CD4-positive, alpha-beta T cell treated with Interferon gamma for 1 hour (primary cell): Measurements from ENCODE around the gene OSBPL6.
"Not testable (repeated sequence)": the region's sequence is repeated elsewhere in the genome, so short reads cannot be mapped to it uniquely, and the experiment has no call there.

Source experiments
- DNase-seq: peaks from one replicate; pipeline ENCODE4 v3.0.0-alpha.2; 2020

OSBPL6 gene

DNA sequence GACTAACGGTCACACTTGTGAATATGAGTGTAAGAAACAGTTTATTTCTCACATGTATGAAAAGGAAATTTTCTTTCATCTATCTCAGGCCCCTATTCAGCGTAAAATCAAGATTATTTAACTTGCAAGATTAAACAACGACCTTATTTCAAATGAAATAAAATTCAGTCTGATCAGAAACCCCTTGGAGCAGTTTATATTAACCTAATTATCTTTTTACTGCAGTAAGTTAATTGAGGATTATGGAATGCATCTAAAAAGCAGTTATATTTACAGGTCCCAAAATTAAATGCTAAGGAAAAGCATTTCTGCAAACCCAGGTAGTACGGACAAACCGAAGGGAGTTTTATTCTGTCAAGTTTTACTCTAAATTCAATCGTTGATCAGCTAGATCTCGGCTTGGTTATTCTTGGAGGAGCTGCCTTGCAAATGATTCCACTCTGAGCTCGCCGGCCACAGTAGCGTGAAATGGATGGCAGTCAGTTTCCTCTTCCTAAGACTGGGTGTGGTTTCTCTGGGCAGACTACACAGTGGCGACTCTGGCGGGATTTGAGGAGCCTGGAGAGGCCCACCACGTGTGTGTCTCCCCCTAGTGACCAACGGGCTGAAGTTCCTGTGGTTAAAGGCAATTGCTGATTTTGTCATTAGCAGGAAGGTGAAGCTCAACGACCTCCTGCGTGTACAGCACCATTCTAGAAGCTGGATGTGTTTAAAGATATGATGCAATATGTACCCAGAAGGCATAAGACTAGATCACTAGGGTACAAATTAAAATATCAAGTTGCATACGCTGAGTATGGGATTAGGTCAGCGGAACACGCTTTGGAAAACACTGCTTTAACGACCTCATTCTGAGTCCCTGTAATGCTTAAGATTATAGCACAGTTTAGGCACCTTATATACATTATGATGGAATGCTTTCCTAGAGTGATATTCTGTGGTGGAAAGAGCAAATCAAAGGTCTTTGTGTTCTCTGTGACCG lies 220.2 kb downstream of the OSBPL6 start:
- peak; percentile 81 for DNase-seq

GRCh38 chr2:178415979-178416378 lies 221.7 kb downstream of the OSBPL6 start:
- no peak for DNase-seq

DNA sequence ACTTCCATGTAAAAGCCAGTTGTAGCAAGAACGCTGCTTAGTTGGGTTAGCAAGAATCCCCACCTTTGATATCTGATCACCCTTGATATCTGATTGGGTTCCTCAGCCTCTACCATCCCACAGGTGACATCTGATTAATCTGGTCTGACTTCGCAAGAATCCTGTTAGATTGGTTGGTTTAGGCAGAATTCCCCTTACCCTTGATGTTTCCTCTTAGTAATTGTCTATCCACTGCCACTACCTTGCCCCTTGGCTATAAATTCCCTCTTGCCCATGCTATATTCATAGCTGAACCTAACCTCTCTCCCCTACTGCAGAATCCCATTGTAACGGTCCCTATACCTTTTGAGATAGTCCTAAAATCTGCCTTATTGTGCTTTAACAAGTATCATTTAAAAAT lies 223.6 kb downstream of the OSBPL6 start:
- no peak for DNase-seq

DNA sequence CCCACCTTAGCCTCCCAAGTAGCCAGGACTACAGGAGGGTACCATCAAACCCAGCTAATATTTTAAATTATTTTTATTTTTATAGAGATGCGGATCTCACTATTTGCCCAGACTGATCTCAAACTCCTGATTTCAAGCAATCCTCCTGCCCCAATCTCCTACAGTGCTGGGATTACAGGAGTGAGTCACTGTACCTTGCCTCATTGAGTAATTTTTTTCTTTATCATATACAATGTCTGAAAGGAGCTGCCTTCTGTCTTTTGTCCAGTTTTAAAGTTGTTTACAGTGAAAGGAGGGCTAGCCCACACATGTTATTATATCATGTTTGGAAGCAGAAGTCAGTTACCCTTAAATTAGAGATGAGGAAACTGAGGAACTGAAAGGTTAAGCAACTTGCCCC lies 224.1 kb downstream of the OSBPL6 start:
- DNase-seq, result no peak

- DNase-seq, result no peak
These were observed 224.8 kb downstream of the OSBPL6 start for GRCh38 chr2:178419123-178419522.

DNA sequence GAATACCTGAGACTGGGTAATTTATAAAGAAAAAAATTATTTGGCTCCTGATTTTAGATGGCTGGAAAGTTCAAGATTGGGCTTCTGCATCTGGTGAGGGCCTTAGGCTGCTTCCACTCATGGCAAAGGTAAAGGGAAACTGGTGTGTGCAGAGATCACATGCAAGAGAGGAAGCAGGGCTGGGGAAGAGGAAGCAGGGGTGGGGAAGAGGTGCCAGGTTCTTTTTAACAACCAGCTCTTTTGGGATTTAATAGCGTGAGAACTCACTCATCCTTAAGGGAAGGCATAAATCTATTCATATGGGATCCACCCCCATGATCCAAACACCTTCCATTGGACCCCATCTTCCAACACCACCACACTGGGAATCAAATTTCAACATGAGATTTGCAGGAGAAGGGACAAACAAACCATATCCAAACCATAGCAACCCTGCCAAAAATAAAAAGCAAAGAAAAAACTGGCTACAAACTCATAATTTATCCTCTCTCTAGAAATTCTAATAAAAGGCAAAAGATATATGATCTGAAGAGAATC lies 226.2 kb downstream of the OSBPL6 start:
- DNase-seq, result no peak

DNA sequence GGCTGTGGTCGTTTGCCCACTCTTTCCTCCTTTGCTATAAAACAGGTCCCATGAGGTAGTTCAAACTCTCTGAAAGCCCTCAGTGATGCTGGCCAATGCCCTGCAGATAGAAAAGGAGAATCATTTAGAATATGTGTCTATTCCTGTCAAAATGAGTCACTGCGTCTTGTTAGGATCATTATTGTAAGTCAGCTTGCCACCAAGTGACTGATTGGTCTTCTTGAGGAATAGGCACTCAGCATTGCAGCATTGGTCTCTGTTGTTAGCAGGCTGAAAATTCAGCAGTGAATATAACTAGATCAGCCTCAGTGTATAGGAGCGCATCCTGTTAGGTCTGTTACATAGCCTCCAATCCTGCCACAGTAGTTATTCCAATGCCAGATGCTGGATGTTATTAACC lies 227.8 kb downstream of the OSBPL6 start:
- no peak for DNase-seq

- not testable (repeated sequence) for DNase-seq
These were observed 229.4 kb downstream of the OSBPL6 start for GRCh38 chr2:178423746-178424145.

DNA sequence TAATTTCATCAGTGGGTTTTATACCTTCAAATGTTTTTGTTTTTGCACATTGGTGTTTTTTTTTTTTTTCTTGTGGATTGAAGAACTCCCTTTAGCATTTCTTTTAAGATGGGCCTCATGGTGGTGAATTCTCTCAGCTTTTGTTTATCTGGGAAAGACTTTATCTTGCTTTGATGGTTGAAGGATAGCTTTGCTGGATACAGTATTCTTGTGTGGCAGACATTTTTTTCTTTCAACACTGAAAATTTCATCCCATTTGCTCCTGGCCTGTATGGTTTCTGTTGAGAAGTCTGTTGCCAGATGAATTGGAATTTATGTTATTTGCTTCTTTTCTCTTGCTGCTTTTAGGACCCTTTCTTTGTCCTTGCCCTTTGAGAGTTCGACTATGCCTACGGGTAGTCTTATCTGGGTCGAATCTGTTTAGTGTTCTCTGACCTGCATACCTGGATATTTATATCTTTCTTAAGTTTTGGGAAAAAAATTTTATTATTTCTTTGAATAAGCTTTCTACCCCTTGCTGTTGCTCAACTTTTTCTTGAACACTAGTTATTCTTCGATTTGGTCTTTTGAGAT lies 231.0 kb downstream of the OSBPL6 start:
- DNase-seq, result no peak

- no peak for DNase-seq
These were observed 232.1 kb downstream of the OSBPL6 start for GRCh38 chr2:178426388-178426787.

- DNase-seq, result no peak
These were observed 233.1 kb downstream of the OSBPL6 start for GRCh38 chr2:178427458-178427857.

- DNase-seq, result no peak
These were observed 234.1 kb downstream of the OSBPL6 start for GRCh38 chr2:178428396-178428806.

DNA sequence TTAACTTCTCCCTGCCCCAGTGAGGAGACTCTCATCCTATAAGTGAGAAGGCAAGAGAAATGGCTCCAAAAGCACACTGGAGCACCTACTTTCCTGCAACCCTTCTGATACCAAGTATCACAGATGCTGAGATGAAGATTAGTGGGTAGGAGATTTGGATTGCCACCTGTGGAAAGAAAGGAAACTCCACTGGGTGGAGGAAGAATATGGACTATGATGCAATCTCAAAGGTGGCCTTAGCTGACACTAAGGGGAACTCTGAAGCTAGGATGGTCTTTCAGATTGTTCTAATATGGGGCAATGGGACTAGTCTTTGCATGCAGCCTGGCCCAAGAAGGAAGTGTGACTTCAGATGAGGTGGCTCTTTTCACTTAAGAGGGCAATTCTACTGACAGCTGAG lies 235.0 kb downstream of the OSBPL6 start:
- no peak for DNase-seq

DNA sequence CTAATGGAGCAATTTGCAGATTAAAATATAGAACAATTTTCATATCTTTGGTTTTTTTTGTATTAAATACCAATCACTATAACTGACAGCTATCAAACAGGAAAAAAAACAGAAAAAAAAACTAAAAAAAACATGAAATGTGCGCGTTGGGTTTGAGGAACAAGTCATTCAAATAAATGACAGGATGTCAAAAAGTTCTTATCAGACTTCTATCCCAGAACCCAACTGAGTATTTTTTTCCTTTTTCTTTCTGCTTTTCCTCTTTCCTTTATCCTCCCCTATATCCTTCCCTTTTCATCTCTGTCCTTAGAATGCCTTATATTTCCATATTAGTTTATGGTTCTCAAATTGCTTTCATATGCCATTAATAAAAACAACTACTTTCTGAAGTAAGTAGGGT lies 242.3 kb downstream of the OSBPL6 start:
- DNase-seq, result no peak

- DNase-seq, result no peak
These were observed 247.1 kb downstream of the OSBPL6 start for GRCh38 chr2:178441426-178441825.

DNA sequence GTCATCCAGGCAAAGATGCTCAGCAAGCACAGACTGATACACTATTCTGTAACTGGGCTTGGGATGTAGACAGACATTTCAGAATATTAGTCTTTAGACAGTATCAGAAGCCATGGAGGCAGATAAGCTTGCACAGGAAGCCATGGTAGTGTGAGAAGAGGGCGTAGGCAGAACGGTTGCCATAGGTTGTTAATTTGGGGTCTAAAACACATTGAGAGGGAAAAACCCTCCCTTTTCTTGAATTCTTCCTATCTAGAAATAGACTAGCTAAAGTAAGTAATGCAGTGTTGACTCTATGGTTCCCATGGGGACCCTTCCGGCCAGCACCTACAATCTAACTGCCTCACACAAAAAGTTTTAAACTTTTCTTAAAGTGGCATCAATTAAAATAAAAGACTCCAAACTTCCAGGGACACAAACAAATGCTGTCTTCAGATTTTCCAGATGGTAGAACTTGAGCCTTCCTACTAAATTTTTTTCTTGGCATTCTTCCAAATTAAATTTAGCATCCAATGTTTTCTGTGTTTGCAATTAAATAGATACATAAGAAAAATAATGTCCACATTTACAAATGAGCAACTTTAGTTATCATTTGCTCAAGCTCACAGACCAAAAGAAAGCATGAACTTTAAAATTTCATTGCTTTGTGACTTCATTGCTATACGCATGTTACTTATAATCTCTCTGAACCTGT lies 254.8 kb downstream of the OSBPL6 start:
- DNase-seq, result no peak

GRCh38 chr2:178449700-178450523 lies 255.6 kb downstream of the OSBPL6 start:
- no peak for DNase-seq

GRCh38 chr2:178450524-178450773 lies 256.1 kb downstream of the OSBPL6 start:
- DNase-seq, result peak; percentile 76

DNA sequence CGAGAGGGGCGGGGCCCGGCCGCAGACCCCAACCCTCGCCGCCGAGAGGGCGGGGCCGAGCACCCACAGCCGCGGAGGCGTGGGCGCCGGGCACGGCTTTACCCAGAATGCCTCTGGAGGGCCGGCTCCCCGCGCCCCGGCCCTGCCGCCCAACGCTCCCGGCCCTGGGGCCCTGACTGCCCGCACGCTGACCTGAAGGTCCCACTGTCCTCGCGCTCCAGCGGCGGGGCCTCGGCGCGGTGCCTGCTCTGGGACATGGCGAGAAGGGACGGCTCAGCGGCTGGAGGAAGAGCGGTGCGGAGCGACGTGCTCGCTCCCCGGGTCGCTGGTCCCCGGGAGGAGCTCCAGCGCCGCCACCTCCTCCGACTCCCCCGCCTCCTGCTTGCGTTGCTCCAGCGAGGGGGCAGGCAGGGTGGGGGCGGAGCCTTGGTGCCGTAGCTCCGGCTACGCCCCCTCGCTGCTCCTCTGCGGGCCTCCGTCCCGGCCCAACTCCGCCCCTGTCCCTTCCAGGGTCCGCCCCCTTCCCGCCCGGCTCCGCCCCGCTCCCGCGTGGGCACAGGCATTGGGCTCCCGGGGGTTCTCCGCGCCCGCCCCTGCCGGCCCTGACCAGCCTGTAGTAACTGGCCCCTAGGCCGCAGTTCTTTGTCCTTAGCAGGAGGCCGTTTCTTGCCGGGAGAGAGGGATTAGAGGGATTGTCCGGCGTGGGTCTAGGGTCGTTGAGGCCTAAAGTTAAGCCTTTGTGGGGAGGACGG lies 256.6 kb downstream of the OSBPL6 start, which contains the start of the genes PJVK and PRKRA:
Gene PJVK (plus strand): TSS at position 605 of the 752 bp plus-strand sequence. CDS start 2,032 bp downstream, outside the sequence.
Gene PRKRA (minus strand): TSS at position 402 of the 752 bp plus-strand sequence. CDS start 145 bp downstream, at position 257.
- peak; percentile 95 for DNase-seq

DNA sequence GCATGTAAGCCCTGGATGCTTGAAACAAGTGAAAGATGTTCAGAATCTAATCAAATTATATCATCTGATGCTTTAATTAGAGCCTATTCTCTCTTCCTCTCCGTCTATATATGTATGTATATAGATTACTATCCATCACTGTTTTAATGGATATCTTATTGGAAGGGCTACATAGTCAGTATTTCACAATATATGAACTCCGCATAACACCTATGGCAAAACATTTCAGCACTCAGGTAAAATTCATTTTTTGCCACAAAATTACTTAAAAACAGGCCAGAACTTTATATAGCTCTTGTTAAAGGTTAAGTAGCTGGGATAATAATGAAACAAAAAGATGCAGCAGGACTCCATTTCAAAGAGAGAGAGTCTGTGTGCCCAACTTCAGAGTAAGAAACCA lies 258.0 kb downstream of the OSBPL6 start:
- no peak for DNase-seq
